ENCODE data around the gene EME2.

Gene EME2

GRCh38 chr16:1778200-1779179 lies 5.9 kb downstream of the EME2 start:
- DNase-seq: no peak

DNA sequence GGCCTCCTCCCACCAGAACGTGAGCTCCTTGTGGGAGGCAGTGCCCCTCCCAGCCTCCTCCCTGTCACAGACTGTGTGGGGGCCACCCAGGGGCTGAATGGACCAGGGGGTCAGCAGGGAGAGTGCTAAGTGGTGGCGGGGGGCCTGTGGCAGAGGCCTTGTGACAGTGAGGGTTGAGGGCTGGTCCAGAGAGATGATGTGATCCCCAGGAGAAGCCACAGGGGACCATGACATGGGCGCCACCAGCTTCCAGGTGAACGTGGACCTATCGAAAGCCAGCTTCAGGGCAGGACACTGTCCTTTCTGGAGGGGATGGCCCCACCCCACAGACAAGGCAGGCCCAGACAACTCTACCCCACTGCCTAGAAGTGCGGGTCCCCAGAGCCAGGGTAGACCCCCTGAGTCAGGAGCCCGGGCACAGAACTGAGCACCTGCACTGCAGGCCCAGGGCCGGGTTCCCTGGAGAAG lies 6.7 kb downstream of the EME2 start:
- no peak for DNase-seq

- DNase-seq: no peak
These were observed 7.4 kb downstream of the EME2 start for GRCh38 chr16:1779741-1780676.

- DNase-seq: no peak
These were observed 8.1 kb downstream of the EME2 start for GRCh38 chr16:1780677-1781072.

DNA sequence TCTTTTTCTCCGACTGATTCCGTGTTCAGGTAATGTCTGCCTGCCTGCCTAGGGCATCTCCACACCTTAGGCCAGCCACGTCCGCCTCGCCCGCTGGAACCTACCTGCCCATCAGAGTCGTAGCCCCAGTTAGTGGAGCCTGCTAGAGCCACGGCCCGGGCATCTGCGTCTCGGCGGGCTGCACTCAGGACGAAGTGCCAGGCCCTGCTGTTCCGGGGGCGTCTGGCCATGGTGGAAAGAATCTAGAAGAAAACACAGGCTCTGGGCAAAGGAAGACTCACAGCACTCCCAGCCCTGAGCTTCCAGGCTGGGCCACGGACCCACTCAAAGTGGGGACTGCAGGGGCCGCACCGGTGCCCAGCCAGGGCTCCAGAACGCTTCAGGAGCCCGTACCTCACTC lies 8.6 kb downstream of the EME2 start:
- no peak for DNase-seq

DNA sequence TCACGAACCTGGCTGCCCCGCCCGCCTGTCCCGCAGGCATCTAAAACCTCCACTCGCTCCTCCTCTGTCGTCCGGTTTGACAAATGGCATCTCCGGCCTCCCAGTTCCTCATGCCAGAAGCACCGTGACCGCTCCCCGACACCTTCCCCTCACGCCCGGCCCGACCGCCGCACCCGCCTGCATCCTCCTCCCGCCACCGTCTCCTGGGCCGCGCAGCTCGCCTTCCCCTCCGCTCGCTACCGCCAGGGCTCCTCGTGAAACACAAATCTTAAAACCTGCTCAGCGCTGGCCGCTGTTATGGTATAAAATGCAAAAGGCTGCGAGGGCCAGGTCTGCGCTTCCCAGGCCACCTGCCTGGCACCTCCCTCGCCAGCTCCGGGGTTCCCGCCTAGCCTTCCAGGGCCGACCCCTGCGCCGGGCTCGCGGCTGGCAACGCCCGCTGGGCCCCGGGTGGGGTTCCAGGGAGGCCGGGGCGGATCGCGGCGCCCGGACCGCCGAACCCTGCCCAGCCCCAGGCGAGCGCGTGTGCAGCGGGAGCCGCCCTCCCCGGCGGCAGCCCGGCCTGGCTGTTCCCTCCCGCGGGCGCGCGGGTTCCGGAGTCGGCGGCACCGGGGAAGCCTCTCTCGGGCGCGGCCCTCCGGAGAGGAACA lies 9.3 kb downstream of the EME2 start:
- DNase-seq: peak; percentile 36

GRCh38 chr16:1782408-1783264 lies 10.0 kb downstream of the EME2 start, which contains the start of the genes NUBP2 and SPSB3:
NUBP2 (plus strand) TSS chr16:1782960; CDS start chr16:1783021, 61 bp downstream.
SPSB3 (minus strand) TSS chr16:1782571; CDS start chr16:1781483, 1,088 bp downstream.
- peak; percentile 96 for DNase-seq

GRCh38 chr16:1784977-1785845 lies 12.6 kb downstream of the EME2 start:
- DNase-seq: no peak

DNA sequence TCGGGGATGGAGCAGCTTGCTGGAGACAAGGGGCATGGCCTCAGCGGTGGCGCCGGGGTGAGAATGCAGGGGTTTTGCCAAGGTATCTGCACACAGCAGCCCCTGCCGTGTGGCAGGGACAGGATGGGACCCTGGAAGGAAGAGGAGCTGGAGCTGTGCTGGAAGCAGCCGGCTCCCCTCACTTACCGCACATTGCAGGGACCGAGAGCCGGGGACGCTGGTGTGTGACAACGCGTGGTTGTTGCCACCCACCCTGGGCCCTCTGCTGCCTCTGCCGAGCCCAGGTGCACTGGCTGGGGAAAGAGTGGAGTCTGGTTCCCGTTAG lies 13.2 kb downstream of the EME2 start:
- peak; percentile 1 for DNase-seq

DNA sequence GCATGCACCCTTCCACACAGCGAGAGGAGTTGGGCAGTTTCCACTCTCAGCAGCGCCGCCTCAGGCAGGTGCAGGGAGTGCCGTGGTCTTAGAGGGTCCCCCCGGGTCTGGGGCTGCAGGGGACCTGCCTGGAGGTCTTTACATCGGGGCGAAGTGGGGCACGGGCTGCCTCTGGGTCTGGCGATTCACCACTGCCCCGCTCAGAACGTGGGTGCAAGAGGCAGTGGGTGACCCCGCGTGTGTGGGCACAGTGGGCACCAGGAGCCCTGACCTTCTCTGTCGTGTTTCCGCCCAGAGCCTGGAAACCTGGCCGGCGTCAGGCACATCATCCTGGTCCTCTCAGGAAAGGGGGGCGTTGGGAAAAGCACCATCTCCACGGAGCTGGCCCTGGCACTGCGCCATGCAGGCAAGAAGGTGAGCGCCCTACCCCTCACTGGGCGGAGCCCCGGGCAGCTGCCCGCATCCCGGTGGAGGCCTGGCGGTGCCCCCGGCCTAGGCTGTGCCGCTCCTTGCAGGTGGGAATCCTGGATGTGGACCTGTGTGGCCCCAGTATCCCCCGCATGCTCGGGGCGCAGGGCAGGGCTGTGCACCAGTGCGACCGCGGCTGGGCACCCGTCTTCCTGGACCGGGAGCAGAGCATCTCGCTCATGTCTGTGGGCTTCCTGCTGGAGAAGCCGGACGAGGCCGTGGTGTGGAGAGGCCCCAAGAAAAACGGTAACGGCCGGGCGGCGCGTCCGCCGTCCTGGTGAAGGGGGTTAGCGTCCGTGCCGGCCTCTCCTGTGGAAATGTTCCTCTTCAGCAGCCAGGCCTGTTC lies 13.8 kb downstream of the EME2 start:
- no peak for DNase-seq

- DNase-seq: no peak
These were observed 14.4 kb downstream of the EME2 start for GRCh38 chr16:1787056-1787321.

DNA sequence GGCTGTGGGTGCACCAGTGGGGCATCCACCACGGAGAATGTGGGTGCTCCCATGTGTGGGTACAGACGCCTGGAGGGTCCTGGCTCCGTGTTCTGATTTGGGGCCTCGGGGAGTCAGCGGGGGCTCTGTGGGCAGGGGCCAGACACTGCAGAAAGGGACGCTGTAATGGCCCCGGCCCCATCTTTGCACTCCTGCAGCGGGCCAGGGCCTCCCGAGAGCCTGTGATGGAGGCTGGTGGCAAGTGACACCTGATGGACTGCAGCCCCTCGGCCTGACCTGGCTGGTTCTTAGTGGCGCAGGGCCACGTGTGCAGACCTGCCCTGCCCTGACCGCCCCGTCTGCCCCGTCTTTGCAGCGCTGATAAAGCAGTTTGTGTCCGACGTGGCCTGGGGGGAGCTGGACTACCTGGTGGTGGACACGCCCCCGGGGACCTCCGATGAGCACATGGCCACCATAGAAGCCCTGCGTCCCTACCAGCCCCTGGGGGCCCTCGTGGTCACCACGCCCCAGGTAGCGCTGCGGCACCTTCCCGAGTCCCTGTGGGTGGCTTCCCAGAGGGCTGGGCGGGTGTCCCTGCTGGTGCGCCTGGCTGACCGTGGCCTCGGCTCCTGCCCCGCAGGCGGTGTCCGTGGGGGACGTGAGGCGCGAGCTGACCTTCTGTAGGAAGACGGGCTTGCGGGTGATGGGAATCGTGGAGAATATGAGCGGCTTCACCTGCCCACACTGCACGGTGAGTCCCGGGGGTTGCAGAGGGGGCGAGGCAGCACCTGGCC lies 14.9 kb downstream of the EME2 start:
- peak; percentile 1 for DNase-seq

- DNase-seq: peak; percentile 1
These were observed 15.6 kb downstream of the EME2 start for GRCh38 chr16:1788095-1788707.

- no peak for DNase-seq
These were observed 16.1 kb downstream of the EME2 start for GRCh38 chr16:1788708-1789100.

DNA sequence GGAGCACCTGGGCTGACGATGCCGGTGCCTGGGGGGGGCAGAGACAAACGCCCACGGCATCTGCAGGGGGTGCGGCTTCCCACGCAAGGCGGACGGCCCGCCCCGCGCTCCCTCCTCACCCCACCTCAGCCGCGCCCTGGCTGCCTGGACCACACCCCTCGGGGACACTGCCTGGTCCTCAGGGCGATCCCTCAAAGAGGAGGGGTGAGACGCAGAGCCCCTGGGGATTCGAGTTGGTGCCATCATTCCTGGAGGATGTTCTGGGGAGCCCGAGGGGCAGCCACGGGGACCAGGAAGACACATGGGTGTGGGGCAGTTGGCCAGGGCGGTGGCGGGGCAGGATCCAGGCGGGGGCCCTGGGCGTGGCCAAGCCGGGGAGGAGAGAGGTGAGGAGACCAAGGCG lies 17.0 kb downstream of the EME2 start:
- DNase-seq: peak; percentile 1

GRCh38 chr16:1790261-1790610 lies 17.6 kb downstream of the EME2 start:
- DNase-seq: no peak

DNA sequence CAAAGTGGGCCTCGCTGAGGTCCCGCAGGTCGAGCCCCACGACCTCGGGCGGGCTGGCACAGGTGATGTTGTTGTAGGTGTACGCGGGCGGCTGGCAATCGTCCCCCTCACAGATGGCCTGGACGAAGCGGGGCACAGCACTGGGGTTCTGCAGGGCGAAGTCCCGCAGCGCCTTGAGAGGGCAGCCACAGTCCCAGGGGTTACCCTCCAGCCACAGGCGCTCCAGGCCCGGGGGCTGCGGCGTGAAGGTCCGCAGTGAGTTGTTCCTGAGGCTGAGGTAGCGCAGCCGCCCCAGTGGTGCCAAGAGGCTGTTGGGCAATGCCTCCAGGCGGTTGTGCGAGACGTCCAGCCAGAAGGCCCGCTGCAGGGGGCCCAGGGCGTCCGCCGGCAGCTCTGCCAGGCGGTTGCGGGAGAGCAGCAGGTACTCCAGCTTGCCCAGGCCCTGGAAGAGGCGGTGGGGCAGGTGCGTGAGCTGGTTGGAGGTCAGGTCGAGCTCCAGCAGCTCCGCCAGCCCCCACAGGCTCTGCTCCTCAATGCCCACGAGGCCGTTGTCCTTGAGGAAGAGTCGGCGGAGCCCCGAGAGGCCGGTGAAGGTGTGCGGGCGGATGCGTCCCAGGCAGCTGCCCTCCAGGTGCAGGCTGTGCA lies 18.1 kb downstream of the EME2 start:
- no peak for DNase-seq

- peak; percentile 1 for DNase-seq
These were observed 18.8 kb downstream of the EME2 start for GRCh38 chr16:1791256-1791942.
